Measurements from ENCODE around the gene KLHDC1.
"Not testable (repeated sequence)": the region's sequence is repeated elsewhere in the genome, so short reads cannot be mapped to it uniquely, and the experiment has no call there.

KLHDC1 gene

GRCh38 chr14:49692811-49693734 lies at the start of gene KLHDC1:
Gene KLHDC1 (plus strand): TSS chr14:49693120. CDS start chr14:49693195, 75 bp downstream.
- Mint-ChIP-seq H3K27ac (peak within 1 kb of the TSS; percentile 72), H3K36me3 (ENCODE audit: low read depth) (no peaks in the 10 kb centered on the region), H3K9me3 (no peaks in the 10 kb centered on the region), H3K4me1 (ENCODE audit: low read depth) (peaks cover 33% of the 10 kb centered on the region), H3K27me3 (no peaks in the 10 kb centered on the region), H3K4me3 (peak within 1 kb of the TSS; percentile 80)

DNA sequence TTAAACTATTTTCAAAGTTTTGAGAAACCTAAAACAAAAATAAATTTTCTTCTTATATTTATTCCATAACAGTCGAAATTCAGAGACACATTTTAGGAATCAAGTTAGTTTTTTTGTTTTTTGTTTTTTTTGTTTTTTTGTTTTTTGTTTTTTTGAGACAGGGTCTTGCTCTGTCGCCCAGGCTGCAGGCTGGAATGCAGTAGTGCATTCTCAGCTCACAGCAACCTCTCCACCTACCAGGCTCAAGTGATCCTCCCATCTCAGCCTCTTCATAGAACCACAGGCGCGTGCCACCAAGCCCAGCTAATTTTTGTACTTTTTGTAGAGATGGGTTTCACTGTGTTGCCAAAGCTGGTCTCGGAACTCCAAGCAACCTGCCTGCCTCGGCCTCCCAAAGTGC lies 39.4 kb upstream of the KLHDC1 start:
- H3K27ac Mint-ChIP-seq = no peak overlapping the region

GRCh38 chr14:49654511-49654910 lies 38.4 kb upstream of the KLHDC1 start:
- Mint-ChIP-seq H3K4me3 (no peak overlapping the region), H3K36me3 (ENCODE audit: low read depth) (peaks cover 22% of the 10 kb centered on the region), H3K27me3 (no peaks in the 10 kb centered on the region), H3K27ac (no peak overlapping the region), H3K9me3 (no peaks in the 10 kb centered on the region), H3K4me1 (ENCODE audit: low read depth) (no peaks in the 10 kb centered on the region)

More for the DNA sequence above, 39.4 kb upstream of the KLHDC1 start:
- peaks cover 25% of the 10 kb centered on the region for H3K36me3 Mint-ChIP-seq (ENCODE audit: low read depth)
- H3K4me3 Mint-ChIP-seq = no peak overlapping the region
- no peaks in the 10 kb centered on the region for H3K27me3 Mint-ChIP-seq
- no peaks in the 10 kb centered on the region for H3K9me3 Mint-ChIP-seq
- no peaks in the 10 kb centered on the region for H3K4me1 Mint-ChIP-seq (ENCODE audit: low read depth)

GRCh38 chr14:49657500-49657899 lies 35.4 kb upstream of the KLHDC1 start:
- H3K9me3 Mint-ChIP-seq; H3K4me3 Mint-ChIP-seq; H3K27ac Mint-ChIP-seq; H3K4me1 Mint-ChIP-seq (ENCODE audit: low read depth); H3K27me3 Mint-ChIP-seq: not testable (repeated sequence)
- H3K36me3 Mint-ChIP-seq (ENCODE audit: low read depth) = peaks cover 18% of the 10 kb centered on the region

DNA sequence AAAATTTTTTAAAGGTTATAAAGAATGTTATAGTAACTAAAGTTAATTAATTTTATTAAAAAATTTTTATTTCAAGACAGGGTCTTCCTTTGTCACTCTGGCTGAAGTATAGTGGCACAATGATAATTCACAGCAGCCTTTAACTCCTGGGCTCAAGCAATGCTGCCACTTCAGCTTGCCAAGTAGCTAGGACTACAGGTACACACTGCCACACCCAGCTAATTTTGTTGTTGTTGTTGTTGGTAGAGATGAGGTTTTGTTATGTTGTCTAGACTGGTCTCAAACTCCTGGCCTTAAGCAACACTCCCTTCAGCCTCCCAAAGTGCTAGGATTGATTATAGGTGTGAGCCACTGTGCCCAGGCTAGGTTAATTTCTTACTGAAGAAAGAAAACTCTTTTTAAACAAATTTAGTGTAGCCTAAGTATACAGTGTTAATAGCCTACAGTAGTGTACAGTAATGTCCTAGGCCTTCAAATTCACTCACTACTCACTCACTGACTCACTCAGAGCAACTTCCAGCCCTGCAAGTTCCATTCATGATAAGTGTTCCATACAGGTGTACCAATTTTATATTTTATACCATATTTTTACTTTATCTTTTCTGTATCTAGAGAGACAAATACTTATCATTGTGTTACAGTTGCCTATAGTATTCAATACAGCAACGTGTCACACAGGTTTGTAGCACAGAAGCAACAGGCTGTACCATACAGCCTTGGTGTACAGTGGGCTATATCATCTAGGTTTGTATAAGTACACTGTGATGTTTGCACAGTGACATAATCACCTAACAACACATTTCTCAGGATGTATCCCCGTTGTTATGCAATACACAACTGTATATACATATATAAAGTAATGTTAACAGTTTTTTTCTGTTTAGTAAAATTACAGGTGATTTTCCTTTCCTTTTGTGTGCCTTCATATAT lies 33.1 kb upstream of the KLHDC1 start:
- H3K4me3 Mint-ChIP-seq = no peak overlapping the region
- H3K4me1 Mint-ChIP-seq (ENCODE audit: low read depth) = no peaks in the 10 kb centered on the region
- no peaks in the 10 kb centered on the region for H3K27me3 Mint-ChIP-seq
- peak overlapping the region; percentile 8 for H3K27ac Mint-ChIP-seq
- peaks cover 27% of the 10 kb centered on the region for H3K36me3 Mint-ChIP-seq (ENCODE audit: low read depth)
- H3K9me3 Mint-ChIP-seq = no peaks in the 10 kb centered on the region

DNA sequence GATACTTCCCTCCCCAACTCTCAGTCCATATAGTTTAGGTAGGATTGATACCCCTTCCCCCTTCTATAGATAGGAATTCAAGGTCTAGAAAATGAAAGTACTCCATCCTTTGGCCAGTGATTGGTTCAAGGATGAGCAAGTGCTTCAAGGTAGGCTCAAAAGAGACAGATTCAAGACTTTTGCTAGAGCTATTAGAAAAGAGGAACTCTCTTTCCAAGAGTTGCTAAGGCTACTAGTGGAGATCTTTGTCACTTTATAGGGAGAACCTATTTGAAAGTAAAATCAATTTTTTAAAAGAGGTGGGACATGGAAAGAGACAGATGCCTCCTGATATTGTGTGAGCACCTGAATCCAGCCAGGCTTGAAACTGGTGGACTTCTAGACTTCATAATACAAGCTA lies 22.4 kb upstream of the KLHDC1 start:
- no peaks in the 10 kb centered on the region for H3K4me1 Mint-ChIP-seq (ENCODE audit: low read depth)
- no peaks in the 10 kb centered on the region for H3K9me3 Mint-ChIP-seq
- H3K27me3 Mint-ChIP-seq = no peaks in the 10 kb centered on the region
- no peak overlapping the region for H3K4me3 Mint-ChIP-seq
- peaks cover 70% of the 10 kb centered on the region for H3K36me3 Mint-ChIP-seq (ENCODE audit: low read depth)
- H3K27ac Mint-ChIP-seq = no peak overlapping the region

DNA sequence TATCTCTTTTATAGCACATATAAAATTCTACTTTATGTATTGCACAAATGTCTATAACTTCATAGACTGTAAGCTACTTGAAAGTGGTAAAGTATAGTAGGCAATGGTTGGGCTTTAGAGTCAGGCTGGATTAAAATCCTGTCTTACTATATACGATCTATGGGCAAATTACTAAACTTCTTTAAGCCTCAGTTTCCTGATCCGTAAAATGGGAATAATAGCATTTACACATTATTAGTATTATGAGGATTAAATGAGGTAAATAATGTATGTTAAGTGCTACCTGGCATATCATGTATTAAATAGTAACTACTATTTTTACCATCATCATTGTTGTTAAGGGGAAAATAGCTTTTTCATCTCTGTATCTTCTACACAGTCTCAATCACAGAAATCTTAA lies 19.3 kb upstream of the KLHDC1 start:
- Mint-ChIP-seq H3K9me3 (no peaks in the 10 kb centered on the region), H3K27ac (no peak overlapping the region), H3K4me1 (ENCODE audit: low read depth) (no peaks in the 10 kb centered on the region), H3K36me3 (ENCODE audit: low read depth) (peaks cover 70% of the 10 kb centered on the region), H3K27me3 (no peaks in the 10 kb centered on the region), H3K4me3 (no peak overlapping the region)

DNA sequence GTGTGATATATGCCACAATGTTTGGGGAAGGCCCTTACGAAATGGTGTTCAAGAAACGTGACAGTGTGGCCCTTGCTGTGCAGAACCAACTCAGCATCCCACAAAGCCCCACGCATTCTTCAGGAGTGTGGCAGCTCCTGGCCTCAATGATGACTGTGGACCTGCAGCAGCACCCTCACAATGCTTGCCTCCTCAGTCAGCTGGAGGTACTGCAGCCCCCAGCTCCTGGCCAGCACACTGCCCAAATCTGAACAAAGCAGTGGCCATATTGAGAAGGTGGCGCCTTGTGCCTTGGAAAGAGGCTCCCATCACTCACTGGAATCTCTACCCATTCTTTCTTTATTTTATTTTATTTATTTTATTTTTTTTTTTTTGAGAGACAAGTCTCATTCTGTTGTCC lies 15.3 kb upstream of the KLHDC1 start:
- Mint-ChIP-seq H3K4me1 (ENCODE audit: low read depth) (no peaks in the 10 kb centered on the region), H3K27ac (no peak overlapping the region), H3K27me3 (no peaks in the 10 kb centered on the region), H3K4me3 (no peak overlapping the region), H3K36me3 (ENCODE audit: low read depth) (peaks cover 71% of the 10 kb centered on the region), H3K9me3 (no peaks in the 10 kb centered on the region)

- Mint-ChIP-seq H3K27me3 (no peaks in the 10 kb centered on the region), H3K36me3 (ENCODE audit: low read depth) (peaks cover 63% of the 10 kb centered on the region), H3K4me1 (ENCODE audit: low read depth) (no peaks in the 10 kb centered on the region), H3K4me3 (no peak overlapping the region), H3K27ac (no peak overlapping the region), H3K9me3 (no peaks in the 10 kb centered on the region)
These were observed 13.6 kb upstream of the KLHDC1 start for GRCh38 chr14:49679271-49679670.

GRCh38 chr14:49686425-49686824 lies 6.5 kb upstream of the KLHDC1 start:
- peak overlapping the region; percentile 63 for H3K27ac Mint-ChIP-seq
- no peaks in the 10 kb centered on the region for H3K27me3 Mint-ChIP-seq
- H3K4me1 Mint-ChIP-seq (ENCODE audit: low read depth) = peaks cover 20% of the 10 kb centered on the region
- H3K36me3 Mint-ChIP-seq (ENCODE audit: low read depth) = peaks cover 18% of the 10 kb centered on the region
- H3K9me3 Mint-ChIP-seq = no peaks in the 10 kb centered on the region
- peak overlapping the region; percentile 88 for H3K4me3 Mint-ChIP-seq

DNA sequence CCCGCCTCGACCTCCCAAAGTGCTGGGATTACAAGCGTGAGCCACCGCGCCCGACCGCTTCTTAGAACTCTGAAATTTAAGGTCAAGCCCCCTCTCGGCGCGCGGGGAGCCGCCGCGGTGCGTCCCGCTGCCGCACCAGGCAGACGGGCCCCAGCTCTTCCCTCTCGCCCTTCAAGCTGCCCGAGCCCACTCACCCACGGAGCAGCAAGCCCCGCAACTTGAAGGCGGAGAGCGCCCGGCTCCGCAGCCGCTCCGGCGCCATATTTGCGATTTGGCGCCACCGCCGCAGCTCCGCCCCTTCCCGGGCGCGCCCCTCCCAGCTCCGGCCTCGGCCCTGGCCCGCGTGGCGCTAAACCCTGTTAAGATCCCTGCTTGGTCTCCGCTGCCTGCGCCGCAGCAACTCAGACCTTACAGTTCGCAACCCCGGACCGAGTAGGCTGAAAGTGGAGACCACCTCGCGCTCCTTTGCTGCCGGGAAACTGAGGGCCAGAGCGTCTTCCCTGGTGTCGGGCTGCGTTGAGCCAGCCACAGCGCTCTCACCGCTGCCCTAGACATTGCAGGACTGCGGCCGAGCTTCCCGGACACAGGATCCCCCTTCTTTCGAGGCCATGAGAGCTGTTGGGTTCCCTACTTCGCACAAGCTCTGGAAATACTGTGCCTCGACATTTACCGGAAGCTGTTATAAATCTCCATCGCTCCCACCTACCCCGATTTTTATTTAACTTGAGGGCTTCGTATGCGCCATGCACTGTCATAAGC lies 4.8 kb upstream of the KLHDC1 start, which contains the start of gene POLE2:
POLE2 (minus strand) TSS at position 273 of the 759 bp plus-strand sequence; CDS start at position 262, 11 bp downstream.
- no peaks in the 10 kb centered on the region for H3K27me3 Mint-ChIP-seq

DNA sequence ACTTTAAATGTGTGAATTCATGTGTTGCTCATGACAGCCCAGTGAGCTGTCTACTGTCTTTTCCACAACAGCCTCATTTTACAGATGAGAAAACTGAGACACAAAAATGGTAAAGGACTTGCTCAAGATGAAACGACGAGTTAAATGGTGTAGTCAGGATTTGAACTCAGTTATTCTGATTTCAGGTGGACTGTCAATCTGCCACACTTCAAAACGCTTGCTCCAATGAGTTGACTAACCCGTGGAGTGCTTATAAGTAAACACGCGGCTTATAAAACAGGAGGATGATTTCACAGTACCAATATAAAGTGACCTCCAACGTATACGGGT lies 4.3 kb upstream of the KLHDC1 start:
- no peaks in the 10 kb centered on the region for H3K9me3 Mint-ChIP-seq
- no peaks in the 10 kb centered on the region for H3K27me3 Mint-ChIP-seq
- peaks cover 30% of the 10 kb centered on the region for H3K4me1 Mint-ChIP-seq (ENCODE audit: low read depth)
- H3K27ac Mint-ChIP-seq = peak overlapping the region; percentile 88
- peak overlapping the region; percentile 88 for H3K4me3 Mint-ChIP-seq
- H3K36me3 Mint-ChIP-seq (ENCODE audit: low read depth) = peaks cover 5% of the 10 kb centered on the region

More for the DNA sequence above, 4.8 kb upstream of the KLHDC1 start, which contains the start of gene POLE2:
- Mint-ChIP-seq H3K27ac (peak within 1 kb of the TSS; percentile 88), H3K4me3 (peak within 1 kb of the TSS; percentile 88), H3K4me1 (ENCODE audit: low read depth) (peaks cover 30% of the 10 kb centered on the region), H3K36me3 (ENCODE audit: low read depth) (peaks cover 9% of the 10 kb centered on the region), H3K9me3 (no peaks in the 10 kb centered on the region)

DNA sequence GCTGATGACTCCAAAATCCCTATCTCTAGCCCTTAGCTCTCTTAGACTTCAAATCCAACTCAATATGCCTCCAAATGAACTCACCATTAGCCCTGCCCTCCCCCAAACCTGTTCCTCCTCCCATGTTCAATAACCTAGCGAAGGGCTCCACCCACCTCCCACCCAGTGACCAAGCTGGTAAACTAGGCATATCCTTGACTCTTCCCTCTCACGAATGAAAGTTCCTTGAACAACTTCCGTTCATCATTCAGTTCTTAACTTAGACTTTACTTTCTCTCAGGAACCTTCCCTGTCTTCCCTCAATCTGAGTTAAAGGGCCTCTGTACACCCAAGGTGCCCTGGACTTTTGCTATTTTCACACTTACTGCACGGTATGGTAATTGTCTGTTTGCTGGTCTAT lies 1.9 kb upstream of the KLHDC1 start:
- Mint-ChIP-seq H3K36me3 (ENCODE audit: low read depth) (peaks cover 5% of the 10 kb centered on the region), H3K4me1 (ENCODE audit: low read depth) (peaks cover 42% of the 10 kb centered on the region), H3K27me3 (no peaks in the 10 kb centered on the region), H3K4me3 (no peak overlapping the region), H3K9me3 (no peaks in the 10 kb centered on the region), H3K27ac (no peak overlapping the region)

DNA sequence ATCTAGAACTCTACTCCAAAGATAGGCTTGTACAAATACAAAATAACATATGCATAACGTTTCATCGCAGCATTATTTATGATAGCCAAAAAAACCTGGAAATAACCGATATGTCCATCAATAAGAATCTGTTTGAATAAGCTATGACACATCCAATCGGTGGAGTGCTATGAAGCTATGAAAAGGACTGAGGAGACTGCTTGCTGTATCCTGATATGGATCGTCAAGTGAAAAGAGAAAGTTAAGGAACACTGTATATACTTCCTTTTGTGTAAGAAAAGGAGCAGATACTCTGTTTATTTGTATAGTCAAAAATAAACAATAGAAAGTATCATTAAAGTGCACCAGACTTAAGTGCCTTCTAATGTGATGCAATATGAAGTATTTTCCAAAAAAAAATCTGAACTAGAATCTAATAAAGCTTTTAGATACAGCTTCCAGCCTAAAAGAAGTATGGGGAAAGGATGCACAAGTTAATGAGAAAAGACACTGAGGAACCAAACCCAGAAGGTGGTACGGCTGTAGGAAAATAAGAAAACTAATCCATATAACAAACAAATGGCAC lies 645 bp upstream of the KLHDC1 start:
- Mint-ChIP-seq H3K4me3 (peak overlapping the region; percentile 80), H3K9me3 (no peaks in the 10 kb centered on the region), H3K36me3 (ENCODE audit: low read depth) (no peaks in the 10 kb centered on the region), H3K27ac (peak overlapping the region; percentile 70), H3K4me1 (ENCODE audit: low read depth) (peaks cover 36% of the 10 kb centered on the region), H3K27me3 (no peaks in the 10 kb centered on the region)
